Mesodermal cell (in vitro differentiated cells): Measurements from ENCODE around the gene RNF150.
A peak's percentile ranks its signal among the peaks of the same experiment; 100 is the strongest.
"Not testable (repeated sequence)": the region's sequence is repeated elsewhere in the genome, so short reads cannot be mapped to it uniquely, and the experiment has no call there.

Experiments
- H3K27ac ChIP-seq: 2 replicates; pipeline ENCODE4 v1.7.0; 2013; ENCODE audit warnings: mild to moderate bottlenecking, low read depth, low read length, moderate library complexity; ENCODE audit not compliant: severe bottlenecking
- H3K36me3 ChIP-seq: 2 replicates; pipeline ENCODE4 v1.7.1; 2013; ENCODE audit warnings: mild to moderate bottlenecking, low read length, moderate library complexity; ENCODE audit not compliant: control insufficient read depth, insufficient read depth
- H3K4me1 ChIP-seq: one replicate; pipeline ENCODE4 v1.7.1; 2013; ENCODE audit warnings: mild to moderate bottlenecking, low read length; ENCODE audit not compliant: insufficient read depth, control insufficient read depth, poor library complexity, severe bottlenecking
- H3K4me3 ChIP-seq: 2 replicates; pipeline ENCODE4 v1.7.0; 2013; ENCODE audit warnings: low read length, control low read depth, mild to moderate bottlenecking; ENCODE audit not compliant: insufficient read depth, poor library complexity, severe bottlenecking; ENCODE audit errors: extremely low read depth
- H3K9me3 ChIP-seq: 2 replicates; pipeline ENCODE4 v1.7.1; 2013; ENCODE audit warnings: mild to moderate bottlenecking, low read length, moderate library complexity; ENCODE audit not compliant: control insufficient read depth
- WGBS, 2 experiments: methylation state at CpG; one replicate each; pipeline ENCODE4 v1.1.5; 2013; ENCODE audit warnings: missing lambda C conversion rate in 2 of 2; ENCODE audit not compliant: insufficient coverage in 2 of 2; 5-methylcytosine and 5-hydroxymethylcytosine counted together

The RNF150 gene

GRCh38 chr4:140844061-140844460 lies 289.2 kb downstream of the RNF150 start:
- no peak overlapping the region for H3K27ac ChIP-seq
- H3K36me3 ChIP-seq: no peaks in the 10 kb centered on the region
- H3K4me1 ChIP-seq: no peaks in the 10 kb centered on the region
- H3K9me3 ChIP-seq: no peaks in the 10 kb centered on the region
- WGBS, 2 experiments: 71 to 86% methylated on average over 1 of the region's 1 CpG
- H3K4me3 ChIP-seq: no peak overlapping the region

GRCh38 chr4:140841186-140841585 lies 292.1 kb downstream of the RNF150 start:
- Histone ChIP-seq H3K4me1 (no peaks in the 10 kb centered on the region), H3K27ac (no peak overlapping the region), H3K36me3 (no peaks in the 10 kb centered on the region), H3K4me3 (no peak overlapping the region), H3K9me3 (no peaks in the 10 kb centered on the region)
- no CpG with 5 or more reads among the region's 2 CpGs for WGBS, 2 experiments

- Histone ChIP-seq H3K4me3 (no peak overlapping the region), H3K27ac (peak overlapping the region; percentile 52), H3K9me3 (no peaks in the 10 kb centered on the region), H3K36me3 (no peaks in the 10 kb centered on the region), H3K4me1 (no peaks in the 10 kb centered on the region)
- WGBS, 2 experiments: 80 to 100% methylated on average over 1 of the region's 4 CpGs
Observed at GRCh38 chr4:140839888-140840790, 293.1 kb downstream of the RNF150 start.

GRCh38 chr4:140839406-140839805 lies 293.9 kb downstream of the RNF150 start:
- WGBS, 2 experiments: 60 to 90% methylated on average over 1 to 2 of the region's 4 CpGs
- Histone ChIP-seq H3K36me3 (no peaks in the 10 kb centered on the region), H3K4me3 (no peak overlapping the region), H3K4me1 (no peaks in the 10 kb centered on the region), H3K27ac (peak overlapping the region; percentile 52), H3K9me3 (no peaks in the 10 kb centered on the region)

GRCh38 chr4:140837736-140838135 lies 295.5 kb downstream of the RNF150 start:
- no peaks in the 10 kb centered on the region for H3K36me3 ChIP-seq

GRCh38 chr4:140834839-140835495 lies 298.3 kb downstream of the RNF150 start:
- Histone ChIP-seq H3K4me3 (no peak overlapping the region), H3K4me1 (no peaks in the 10 kb centered on the region), H3K9me3 (no peaks in the 10 kb centered on the region), H3K27ac (no peak overlapping the region), H3K36me3 (no peaks in the 10 kb centered on the region)
- whole genome bisulfite sequencing, 2 experiments: 88 to 93% methylated on average over 3 to 5 of the region's 7 CpGs

More at GRCh38 chr4:140837736-140838135, 295.5 kb downstream of the RNF150 start:
- Histone ChIP-seq H3K27ac (no peak overlapping the region), H3K4me3 (no peak overlapping the region), H3K4me1 (no peaks in the 10 kb centered on the region), H3K9me3 (no peaks in the 10 kb centered on the region)

- no peaks in the 10 kb centered on the region for H3K4me1 ChIP-seq
- whole genome bisulfite sequencing, 2 experiments: 82 to 100% methylated on average over 2 to 3 of the region's 4 CpGs
Observed at GRCh38 chr4:140833280-140833679, 300.0 kb downstream of the RNF150 start.

GRCh38 chr4:140829825-140830224 lies 303.4 kb downstream of the RNF150 start:
- Histone ChIP-seq H3K9me3 (peaks cover 4% of the 10 kb centered on the region), H3K36me3 (no peaks in the 10 kb centered on the region), H3K4me3 (no peak overlapping the region), H3K4me1 (no peaks in the 10 kb centered on the region), H3K27ac (no peak overlapping the region)

More at GRCh38 chr4:140833280-140833679, 300.0 kb downstream of the RNF150 start:
- no peak overlapping the region for H3K4me3 ChIP-seq
- H3K36me3 ChIP-seq: no peaks in the 10 kb centered on the region
- no peaks in the 10 kb centered on the region for H3K9me3 ChIP-seq
- H3K27ac ChIP-seq: no peak overlapping the region

GRCh38 chr4:140826701-140827027 lies 306.6 kb downstream of the RNF150 start:
- Histone ChIP-seq H3K27ac (no peak overlapping the region), H3K9me3 (peaks cover 4% of the 10 kb centered on the region), H3K36me3 (no peaks in the 10 kb centered on the region), H3K4me1 (no peaks in the 10 kb centered on the region), H3K4me3 (no peak overlapping the region)
- 100% methylated on average over 1 of the region's 2 CpGs; no CpG with 5 or more reads in 1 of the 2 experiments for WGBS, 2 experiments

- H3K27ac ChIP-seq, H3K4me3 ChIP-seq, H3K9me3 ChIP-seq, H3K4me1 ChIP-seq, H3K36me3 ChIP-seq: not testable (repeated sequence)
- no CpG with 5 or more reads among the region's 3 CpGs for WGBS, 2 experiments
Observed at GRCh38 chr4:140820520-140820919, 312.7 kb downstream of the RNF150 start.

- H3K4me3 ChIP-seq: no peak overlapping the region
- WGBS, 2 experiments: 80% methylated on average over 1 of the region's 1 CpG
- no peaks in the 10 kb centered on the region for H3K4me1 ChIP-seq
- no peaks in the 10 kb centered on the region for H3K36me3 ChIP-seq
- no peaks in the 10 kb centered on the region for H3K9me3 ChIP-seq
- H3K27ac ChIP-seq: no peak overlapping the region
Observed at GRCh38 chr4:140819610-140820009, 313.7 kb downstream of the RNF150 start.
